ENCODE measurements around the gene ATP5PO.

ATP5PO gene

GRCh38 chr21:33898586-33898985 lies 17.0 kb downstream of the ATP5PO start:
- no peak for DNase-seq (ENCODE audit: low spot score)

- DNase-seq (ENCODE audit: low spot score) = no peak
These were observed 17.9 kb downstream of the ATP5PO start for GRCh38 chr21:33897739-33898138.

- DNase-seq (ENCODE audit: low spot score) = no peak
These were observed 18.5 kb downstream of the ATP5PO start for GRCh38 chr21:33897098-33897497.

- DNase-seq (ENCODE audit: low spot score) = no peak
These were observed 18.9 kb downstream of the ATP5PO start for GRCh38 chr21:33896691-33897090.

DNA sequence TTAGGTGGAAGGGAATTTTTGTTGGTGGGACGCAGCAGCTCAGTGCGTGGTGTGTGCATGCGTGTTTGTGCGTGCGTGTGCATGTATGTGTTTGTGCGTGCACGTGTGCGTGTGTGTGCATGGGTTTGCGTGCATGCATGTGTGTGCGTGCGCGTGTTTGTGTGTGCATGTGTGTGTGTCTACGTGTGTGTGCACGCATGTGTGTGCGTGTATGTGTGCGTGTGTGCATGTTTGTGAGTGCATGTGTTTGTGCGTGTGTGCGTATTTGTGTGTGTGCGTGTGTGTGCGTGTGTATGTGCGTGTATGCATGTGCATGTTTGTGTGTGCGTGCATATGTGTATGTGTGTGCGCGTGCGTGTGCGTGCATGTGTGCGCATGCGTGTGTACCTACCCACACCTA lies 20.2 kb downstream of the ATP5PO start:
- DNase-seq (ENCODE audit: low spot score) = no peak

DNA sequence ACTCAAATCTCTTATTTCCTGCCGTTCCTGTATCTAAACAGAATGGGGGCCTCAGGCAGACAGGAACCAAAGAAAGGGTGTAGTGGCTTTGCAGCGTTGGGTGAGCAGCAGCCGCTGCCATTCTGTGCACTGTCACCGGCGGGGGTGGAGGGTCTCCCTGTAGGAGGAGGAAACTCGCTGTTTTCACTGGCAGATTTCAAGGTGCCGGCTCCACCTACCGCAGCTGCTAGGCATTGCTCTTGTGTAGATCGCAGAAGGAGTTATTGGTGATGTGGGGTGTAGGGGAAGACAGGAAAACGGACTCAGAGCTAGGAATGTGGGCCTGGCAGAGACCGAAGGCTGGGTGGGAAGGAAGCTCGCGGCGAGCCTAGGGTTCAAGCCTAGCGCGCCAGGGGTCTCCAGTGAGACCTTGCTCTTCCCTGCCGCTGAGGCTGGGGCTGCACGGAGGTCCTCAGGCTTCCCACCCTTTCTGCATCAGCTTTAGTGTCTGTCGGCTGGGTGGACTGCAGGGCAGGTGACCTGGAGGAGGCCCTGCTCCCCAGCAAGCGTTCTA lies 20.8 kb downstream of the ATP5PO start:
- peak; percentile 51 for DNase-seq (ENCODE audit: low spot score)

- no peak for DNase-seq (ENCODE audit: low spot score)
These were observed 21.7 kb downstream of the ATP5PO start for GRCh38 chr21:33893917-33894316.

DNA sequence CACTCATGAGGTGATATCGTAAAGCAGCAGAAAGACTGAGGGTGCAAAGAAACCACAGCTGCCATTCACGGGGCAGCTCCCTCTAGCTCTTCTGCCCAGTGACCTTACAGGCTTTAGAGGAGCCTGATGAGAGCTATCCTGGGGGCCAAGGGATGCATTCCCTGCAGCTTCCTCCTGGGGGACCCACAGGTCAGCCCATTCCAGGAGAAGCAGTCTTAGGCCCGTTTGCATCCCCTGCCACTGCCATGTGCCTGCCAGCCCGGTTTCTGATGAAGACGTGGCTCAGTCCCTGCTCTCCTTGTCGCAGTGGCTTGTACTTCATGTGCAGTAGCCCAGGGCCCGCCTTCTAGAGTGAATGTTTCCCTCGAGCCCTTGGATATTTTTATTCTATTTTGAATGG lies 22.8 kb downstream of the ATP5PO start:
- DNase-seq (ENCODE audit: low spot score) = no peak

DNA sequence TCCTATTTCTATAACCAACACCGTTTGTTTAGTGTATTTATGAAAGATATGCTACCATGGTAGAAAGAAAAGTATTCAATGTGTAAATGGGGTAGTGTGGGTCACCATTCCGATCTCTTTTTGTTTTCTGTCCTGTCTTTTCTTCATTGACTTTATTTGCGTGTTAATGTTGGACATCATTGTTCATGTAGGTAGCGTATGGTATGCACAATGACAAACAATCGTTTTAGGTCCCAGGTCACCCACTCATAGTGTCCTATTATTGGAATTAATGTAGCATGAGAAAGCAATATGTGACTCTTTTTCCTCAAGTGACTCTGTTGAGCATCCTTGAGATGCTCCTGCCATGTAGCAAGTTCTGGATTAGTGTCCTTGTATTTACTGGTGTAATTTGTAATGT lies 25.4 kb downstream of the ATP5PO start:
- no peak for DNase-seq (ENCODE audit: low spot score)

DNA sequence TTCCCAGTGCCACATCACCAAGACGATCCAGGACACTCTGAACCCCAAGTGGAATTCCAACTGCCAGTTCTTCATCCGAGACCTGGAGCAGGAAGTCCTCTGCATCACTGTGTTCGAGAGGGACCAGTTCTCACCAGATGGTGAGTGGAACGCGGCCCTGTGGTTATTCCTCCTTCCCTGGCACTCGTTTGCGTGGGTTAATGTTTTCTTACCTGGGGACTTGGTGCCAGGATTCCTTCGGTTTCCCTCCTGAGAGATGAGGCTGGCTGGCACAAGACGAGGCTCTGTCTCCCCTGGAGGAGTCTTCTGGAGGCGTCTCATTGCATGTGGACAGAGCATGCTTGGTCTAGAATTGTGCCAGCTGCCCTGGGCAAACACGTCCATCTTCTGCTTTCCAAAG lies 29.3 kb downstream of the ATP5PO start:
- DNase-seq (ENCODE audit: low spot score) = no peak

DNA sequence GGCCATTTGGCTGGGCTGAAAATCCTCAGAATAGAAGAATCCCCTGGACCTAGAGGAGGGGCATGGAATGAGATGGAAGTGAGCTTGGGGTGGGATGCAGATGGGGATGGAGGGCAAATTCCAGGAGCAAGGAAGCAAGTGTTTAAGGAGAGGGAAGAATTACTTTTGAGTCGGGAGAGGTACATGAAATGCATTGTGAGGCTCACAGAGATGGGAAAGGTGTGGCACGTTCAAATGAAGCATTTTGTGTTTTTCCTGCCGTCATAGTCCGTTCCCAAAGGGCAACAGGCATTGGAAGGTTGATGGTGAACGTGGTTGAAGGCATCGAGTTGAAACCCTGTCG lies 30.5 kb downstream of the ATP5PO start:
- DNase-seq (ENCODE audit: low spot score) = no peak

GRCh38 chr21:33884376-33885171 lies 31.0 kb downstream of the ATP5PO start:
- no peak for DNase-seq (ENCODE audit: low spot score)

- DNase-seq (ENCODE audit: low spot score) = no peak
These were observed 32.5 kb downstream of the ATP5PO start for GRCh38 chr21:33883118-33883517.

DNA sequence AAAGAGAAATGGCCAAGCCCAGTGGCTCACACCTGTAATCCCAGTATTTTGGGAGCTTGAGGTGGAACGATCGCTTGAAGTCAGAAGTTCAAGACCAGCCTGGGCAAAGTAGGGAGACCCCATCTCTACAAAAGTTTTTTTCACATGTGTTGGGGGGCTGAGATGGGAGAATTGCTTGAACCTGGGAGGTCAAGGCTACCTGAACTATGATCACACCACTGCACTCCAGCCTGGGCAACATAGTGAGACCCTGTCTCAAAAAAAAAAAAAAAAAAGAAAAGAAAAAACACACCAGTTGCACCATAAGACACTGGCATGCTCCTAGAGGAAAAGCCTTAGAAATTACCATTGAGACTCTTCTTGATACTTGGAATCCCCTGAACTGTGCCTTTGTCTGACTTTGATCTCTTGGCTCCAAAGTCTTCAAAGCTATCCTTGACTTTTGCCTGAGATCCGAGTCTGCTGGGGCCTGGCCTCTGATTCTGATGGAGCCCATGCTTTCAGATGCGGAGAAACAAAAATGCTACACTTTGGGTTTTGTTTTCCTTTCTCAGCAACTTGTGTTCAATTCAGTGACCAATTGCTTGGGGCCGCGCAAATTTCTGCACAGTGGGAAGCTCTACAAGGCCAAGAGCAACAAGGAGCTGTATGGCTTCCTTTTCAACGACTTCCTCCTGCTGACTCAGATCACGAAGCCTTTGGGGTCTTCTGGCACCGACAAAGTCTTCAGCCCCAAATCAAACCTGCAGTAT lies 33.7 kb downstream of the ATP5PO start:
- DNase-seq (ENCODE audit: low spot score) = no peak

DNA sequence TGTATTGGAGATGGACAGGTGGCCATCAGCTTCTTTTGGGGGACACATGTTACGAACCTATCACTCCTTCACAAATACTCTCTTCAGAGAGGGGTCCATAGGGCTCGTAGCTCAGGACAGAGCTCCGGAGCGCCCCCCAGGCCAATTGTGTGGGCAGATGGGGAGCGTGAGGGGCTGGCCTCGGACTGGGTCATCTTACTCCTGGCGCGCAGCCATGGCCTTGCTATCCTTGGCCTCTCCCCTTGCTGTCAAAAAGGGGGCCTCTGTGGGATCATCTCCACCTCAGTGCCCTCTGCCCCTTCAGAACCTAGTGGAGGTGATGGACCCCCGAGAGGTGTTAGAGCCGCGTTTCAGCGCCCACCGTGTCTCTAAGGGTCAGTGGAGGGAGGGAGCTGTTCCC lies 35.0 kb downstream of the ATP5PO start:
- DNase-seq (ENCODE audit: low spot score) = no peak

DNA sequence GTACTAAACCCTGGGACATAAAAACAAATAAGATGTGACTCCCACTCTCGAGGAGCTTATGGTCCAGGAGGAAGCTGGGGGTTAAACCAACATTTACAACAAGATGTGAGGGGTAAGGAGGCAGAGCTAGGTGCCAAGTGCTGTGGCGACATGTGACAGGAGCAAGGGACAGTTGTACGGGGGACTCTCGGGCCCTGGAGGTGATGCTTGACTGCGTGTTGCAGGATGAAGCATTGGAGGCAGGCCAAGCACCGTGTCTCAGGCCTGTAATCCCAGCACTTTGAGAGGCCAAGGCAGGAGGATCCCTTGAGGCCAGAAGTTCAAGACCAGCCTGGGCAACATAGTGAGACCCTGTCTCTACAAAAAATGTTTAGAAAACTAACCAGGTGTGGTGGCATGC lies 36.8 kb downstream of the ATP5PO start:
- DNase-seq (ENCODE audit: low spot score) = no peak

GRCh38 chr21:33875026-33875695 lies 40.4 kb downstream of the ATP5PO start:
- DNase-seq (ENCODE audit: low spot score) = no peak

DNA sequence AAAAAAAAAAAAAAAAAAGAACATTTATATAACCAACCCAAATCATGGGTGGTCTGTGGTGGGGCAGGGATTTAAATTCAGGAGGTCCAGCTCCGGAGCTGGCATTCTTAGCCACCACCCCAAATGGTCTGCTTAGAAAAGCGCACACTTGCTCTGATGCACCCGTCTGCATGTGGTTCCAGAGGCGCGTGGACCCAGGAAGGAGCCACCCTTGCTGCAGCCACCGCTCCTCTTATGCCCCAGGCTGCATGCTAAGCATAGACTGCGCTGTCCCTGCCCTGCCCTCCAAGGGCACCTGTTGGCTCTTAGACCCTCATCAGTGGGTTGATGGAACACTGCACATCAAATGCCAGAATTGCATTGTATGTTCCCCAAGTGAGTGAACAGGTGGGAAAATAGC lies 41.4 kb downstream of the ATP5PO start:
- no peak for DNase-seq (ENCODE audit: low spot score)

DNA sequence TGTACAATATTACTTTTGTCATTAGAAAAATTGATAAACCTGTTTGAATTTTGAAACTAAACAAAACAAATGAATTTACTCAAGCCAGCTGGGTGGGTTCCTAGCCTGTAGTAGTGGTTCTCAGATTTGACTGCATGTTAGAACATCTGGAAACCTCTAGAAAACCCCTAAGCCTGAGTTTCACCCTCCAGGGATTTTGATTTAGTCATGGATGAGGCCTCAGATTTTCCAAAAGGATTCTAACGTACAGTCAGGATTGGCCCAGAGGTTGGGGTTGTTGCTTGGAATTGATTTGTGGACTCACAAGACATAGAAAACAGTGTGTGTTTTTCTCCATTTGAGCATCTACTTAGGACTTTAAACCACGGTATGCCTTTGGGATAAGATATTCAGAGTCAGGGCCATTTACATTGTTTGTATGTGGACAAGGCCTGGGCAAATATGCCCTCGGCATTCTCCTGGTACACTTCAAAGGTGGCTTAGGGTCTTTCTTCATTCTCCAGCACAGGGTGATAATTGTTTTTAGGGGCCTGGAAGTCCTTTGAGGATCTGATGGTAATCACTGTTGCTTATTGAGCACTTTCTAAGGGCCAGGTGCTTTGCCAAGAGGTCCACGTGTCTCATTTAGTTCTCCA lies 42.6 kb downstream of the ATP5PO start:
- no peak for DNase-seq (ENCODE audit: low spot score)

GRCh38 chr21:33871171-33871570 lies 44.4 kb downstream of the ATP5PO start:
- no peak for DNase-seq (ENCODE audit: low spot score)

DNA sequence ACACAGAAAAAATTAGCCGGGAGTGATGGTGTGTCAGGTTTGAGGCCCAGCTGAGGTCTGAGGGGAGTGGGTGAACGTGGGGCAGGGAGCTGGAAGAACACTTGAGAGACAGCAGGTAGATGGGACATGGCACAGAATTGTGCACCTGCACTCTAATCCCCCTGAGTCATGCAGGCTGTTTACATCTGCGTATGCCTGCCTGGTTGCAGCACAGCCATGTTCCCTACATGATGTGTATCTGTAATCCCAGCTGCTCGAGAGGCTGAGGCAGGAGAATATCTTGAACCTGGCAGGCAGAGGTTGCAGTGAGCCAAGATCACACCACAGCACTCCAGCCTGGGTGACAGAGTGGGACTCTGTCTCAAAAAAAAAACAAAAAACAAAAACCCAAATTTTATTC lies 44.8 kb downstream of the ATP5PO start:
- DNase-seq (ENCODE audit: low spot score) = no peak

GRCh38 chr21:33869873-33870272 lies 45.7 kb downstream of the ATP5PO start:
- DNase-seq (ENCODE audit: low spot score) = no peak

Data from activated CD4-positive, alpha-beta T cell treated with anti-CD3 and anti-CD28 coated beads, Interleukin-2, Interleukin-4, amounts not matched to agents 100 ng/mL and 50 ng/mL, durations not matched to agents 16 hours and 8 hours (primary cell).